Activated CD8-positive, alpha-beta memory T cell treated with anti-CD3 and anti-CD28 coated beads, Interleukin-2, amount 50 U/mL, for 24 hours (primary cell): ENCODE data around the gene TLE4.
"Not testable (repeated sequence)": the region's sequence is repeated elsewhere in the genome, so short reads cannot be mapped to it uniquely, and the experiment has no call there.

Source experiments
- DNase-seq: peaks from one replicate; pipeline ENCODE4 v3.0.0-alpha.2; 2020; ENCODE audit errors: extremely low read depth

Gene TLE4

DNA sequence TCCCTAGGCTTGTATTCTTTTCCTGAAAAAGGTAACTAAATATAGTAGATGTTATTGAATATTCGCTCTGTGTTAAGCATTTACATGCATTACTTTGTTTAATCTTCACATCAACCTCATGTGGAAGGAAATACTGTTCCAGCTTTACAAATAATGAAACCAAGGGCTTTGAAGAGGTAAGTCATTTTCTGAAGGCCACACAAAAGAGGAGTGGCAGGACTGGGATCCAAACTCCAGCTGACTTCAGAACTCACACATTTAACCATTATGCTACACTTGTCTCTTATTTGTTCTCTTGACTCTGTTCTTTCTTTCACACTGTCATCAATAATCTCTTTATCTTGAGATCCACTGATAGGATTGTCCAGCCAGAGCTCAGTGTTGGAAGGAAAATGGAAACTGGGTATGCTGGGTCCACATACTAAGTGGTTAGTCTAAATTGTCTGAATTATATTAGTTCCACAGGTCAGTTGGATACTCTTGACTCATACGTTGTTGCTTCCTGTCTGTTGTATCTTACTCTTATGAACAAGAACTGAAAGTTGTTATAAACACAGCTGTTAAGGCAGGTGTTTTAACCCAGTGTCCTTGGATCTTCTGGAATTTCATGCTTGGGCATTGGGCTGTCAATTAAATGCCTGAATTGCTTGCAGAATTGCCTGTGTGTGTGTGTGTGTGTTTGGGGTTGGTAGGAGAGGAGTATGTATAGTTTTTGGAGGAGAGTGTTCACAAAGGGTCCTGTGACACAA, 65.6 kb downstream of the TLE4 start:
- no peak for DNase-seq

- no peak for DNase-seq
These were observed 67.0 kb downstream of the TLE4 start for GRCh38 chr9:79638806-79639205.

DNA sequence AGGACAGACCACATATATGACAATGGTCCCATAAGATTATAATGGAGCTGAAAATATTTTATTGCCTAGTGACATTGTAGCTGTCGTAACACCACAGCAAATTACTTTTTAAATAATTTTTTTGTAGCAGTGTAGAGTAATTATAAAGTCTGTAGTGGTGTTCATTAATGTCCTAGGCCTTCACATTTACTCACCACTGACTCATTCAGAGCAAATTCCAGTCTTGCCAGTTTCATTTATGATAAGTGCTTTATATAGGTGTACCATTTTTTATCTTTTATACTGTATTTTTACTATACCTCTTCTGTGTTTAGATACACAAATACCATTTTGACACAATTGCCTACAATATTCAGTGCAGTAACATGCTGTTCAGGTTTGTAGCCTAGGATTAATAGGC, 67.6 kb downstream of the TLE4 start:
- no peak for DNase-seq

- not testable (repeated sequence) for DNase-seq
These were observed 68.3 kb downstream of the TLE4 start for GRCh38 chr9:79640067-79640466.

GRCh38 chr9:79641070-79641469, 69.3 kb downstream of the TLE4 start:
- no peak for DNase-seq

- no peak for DNase-seq
These were observed 70.9 kb downstream of the TLE4 start for GRCh38 chr9:79642671-79643070.

DNA sequence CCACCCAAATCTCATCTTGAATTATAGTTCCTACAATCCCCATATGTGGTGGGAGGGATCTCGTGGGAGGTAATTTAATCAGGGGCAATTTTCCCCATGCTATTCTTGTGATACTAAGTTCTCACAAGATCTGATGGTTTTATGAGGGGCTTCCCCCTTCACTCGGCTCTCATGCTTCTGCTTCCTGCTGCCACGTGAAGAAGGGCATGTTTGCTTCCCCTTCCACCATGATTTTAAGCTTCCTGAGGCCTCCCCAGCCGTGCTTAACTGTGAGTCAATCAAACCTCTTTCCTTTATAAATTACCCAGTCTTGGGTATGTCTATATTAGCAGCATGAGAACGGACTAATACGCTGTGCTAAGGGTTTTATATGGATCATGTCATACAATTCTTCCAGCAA, 72.3 kb downstream of the TLE4 start:
- no peak for DNase-seq

- DNase-seq, result no peak
These were observed 72.8 kb downstream of the TLE4 start for GRCh38 chr9:79644601-79645000.

GRCh38 chr9:79645110-79645509, 73.3 kb downstream of the TLE4 start:
- no peak for DNase-seq

DNA sequence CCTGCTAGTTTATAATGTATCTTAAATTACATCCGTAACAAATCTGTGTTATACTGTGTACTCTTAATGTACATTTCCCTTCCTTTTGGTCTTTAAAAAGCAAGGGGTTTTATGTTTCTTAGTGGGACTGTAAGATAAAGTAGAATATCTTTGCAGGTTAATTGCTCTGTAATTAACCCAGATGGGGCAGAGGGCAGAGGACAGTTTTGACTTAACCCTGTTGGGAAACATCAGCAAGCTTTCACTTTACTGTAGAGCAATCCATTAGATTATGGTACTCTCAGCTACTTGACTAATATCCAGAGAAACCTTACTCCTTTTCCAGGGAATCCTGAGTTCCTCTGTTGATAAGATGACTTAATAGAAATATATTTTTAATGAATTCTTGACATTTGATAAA, 74.3 kb downstream of the TLE4 start:
- DNase-seq, result no peak

DNA sequence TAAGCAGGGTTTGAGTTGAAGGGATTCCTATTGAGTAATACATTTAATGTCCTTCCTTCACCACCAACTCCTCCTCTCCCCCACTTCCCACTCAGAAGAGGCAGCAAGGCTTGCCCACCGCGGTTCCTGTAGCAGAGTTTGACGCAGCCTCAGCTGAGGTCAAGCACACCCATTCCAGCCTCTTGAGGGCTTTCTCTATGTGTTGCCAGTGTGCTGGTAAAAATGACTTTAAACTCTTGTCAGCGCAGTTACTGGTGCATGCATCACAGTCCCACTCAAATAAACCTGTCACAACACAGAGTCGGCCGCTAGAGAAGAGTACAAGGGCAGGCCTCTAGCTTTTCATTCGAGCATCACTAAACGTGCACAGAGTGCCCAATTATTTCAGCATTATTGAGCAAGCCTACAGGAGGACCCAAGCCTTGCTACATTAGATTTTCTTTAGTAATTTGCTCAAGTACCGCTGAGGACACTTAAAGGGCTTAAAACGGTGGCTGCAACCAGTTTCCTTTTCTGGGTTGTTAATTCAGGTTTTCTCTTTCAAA, 79.6 kb downstream of the TLE4 start:
- DNase-seq, result no peak

- no peak for DNase-seq
These were observed 80.8 kb downstream of the TLE4 start for GRCh38 chr9:79652598-79652997.

GRCh38 chr9:79654591-79655382, 83.0 kb downstream of the TLE4 start:
- not testable (repeated sequence) for DNase-seq

DNA sequence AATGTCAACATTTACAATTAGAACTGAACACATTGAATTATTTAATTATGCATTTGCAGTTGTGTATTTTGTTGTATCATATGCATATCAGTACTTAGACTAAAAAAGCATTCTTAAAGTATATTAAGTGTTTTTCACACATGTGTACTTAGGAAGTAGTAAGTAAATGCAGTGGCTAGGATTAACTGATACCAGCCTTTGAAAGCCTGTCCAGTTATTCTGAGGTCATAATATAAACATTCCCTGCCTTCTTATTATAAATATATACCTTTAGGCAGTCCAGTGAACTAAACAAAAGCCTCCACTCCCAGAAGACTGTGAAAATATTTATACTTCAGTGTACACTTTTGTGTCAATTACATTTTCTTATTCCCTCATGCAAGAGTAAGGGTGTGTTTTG, 83.8 kb downstream of the TLE4 start:
- DNase-seq, result no peak

DNA sequence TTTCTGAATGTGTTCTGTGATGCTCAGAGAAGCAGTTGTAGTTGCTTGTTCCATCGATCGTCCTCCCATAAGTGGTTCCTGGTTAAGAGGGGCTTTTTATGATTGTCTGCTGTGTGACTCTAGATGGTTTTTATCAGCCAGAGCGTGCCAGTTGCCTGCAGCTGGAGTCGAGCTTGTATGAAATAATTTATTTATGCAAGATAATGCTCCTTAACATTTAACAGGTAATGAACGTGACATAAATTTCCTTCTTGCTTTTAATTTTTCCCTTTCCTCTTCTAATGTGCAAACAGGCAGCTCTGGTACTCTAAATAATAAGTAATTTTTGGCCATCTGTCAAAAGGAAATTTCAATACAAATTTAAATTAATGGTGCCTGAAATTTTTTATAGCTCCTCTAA, 84.4 kb downstream of the TLE4 start:
- no peak for DNase-seq

- no peak for DNase-seq
These were observed 86.1 kb downstream of the TLE4 start for GRCh38 chr9:79657891-79658290.

GRCh38 chr9:79658926-79659325, 87.2 kb downstream of the TLE4 start:
- no peak for DNase-seq

GRCh38 chr9:79660615-79661014, 88.8 kb downstream of the TLE4 start:
- no peak for DNase-seq

DNA sequence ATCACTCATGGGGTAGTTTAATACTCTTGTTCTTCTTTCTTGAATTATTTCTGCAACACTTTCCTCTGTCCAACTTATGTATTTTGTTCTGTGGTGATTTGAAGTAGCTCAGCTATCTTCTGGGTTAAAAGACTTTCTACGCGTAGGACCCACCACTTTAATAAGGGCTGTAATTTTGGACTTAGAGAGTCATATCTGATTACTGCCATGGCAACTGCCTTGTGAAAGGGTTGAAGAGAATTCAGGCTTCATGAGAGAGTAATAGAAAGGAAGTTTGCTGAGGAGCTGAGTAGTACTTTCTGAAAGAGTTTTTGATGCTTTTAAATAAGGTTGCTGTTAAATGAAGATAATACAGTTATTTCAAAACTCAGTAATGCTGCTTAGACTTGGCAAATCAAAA, 89.5 kb downstream of the TLE4 start:
- no peak for DNase-seq

DNA sequence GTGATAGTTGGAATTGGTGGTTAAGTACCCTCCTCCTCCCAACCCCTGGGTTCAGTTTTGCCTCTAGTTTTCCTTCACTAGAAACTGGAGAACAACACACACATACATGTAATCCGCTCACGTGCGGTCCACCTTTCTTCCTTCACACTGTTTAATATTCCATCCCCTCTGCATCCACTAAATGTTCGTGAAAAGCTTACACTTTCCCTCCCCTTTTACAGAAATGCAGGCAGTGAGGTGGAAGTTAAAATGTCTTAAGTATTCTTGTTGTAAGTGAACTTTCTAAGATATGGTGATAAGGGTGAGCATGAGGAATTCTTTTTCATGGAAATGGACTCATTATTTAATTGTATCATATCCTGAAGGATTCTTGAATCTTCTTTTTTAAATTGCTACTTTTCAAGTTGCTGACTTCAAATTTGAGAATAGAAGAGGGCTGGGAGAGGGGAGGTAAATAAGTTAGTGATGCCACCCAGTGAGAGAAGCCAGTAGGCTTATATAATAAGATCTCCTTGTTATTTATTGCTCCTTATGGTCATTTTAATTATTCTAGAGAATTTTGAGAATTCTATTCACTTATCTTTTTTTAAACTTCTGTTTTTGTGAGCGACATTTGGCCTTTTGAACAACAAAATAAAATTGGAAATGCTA, 90.2 kb downstream of the TLE4 start:
- DNase-seq, result no peak

DNA sequence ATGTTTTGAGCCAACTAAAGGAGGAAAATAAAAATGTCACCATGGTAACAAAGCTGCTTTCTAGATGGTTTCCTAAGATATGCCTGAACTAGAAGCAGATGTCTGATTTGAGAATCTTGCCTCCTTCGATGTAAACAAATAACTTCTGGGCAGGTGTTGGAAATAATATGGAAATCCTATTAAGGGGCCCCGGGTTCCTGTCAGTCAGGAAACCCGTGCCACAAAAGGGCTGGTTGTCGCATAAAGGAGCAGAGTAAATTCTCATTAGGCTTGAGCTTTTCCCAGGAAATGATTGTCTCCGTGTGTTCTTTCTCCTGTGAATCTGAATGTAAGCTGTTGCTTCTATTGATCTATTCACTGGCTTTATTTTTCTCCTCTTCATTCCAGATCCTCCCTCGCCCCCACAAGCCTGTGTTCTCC, 90.8 kb downstream of the TLE4 start:
- no peak for DNase-seq

DNA sequence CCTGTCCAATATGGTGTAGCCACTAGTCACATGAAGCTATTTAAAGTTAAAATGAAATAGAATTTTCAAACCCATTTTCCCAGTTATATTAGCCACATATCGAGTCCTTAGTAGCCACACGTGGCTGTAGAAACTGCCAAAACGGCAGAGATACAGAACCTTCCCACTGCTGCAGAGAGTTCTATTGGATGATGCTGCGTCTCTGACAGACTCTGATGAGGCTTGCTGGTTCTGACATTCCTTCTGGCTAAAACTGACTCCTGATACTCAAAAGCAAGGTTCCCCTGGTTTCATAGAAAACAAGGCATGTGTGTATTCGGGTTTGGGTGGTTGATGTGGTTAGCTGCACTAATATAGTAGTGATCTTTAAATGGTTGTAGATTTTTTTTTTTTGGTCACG, 91.5 kb downstream of the TLE4 start:
- DNase-seq, result no peak

- DNase-seq, result no peak
These were observed 92.1 kb downstream of the TLE4 start for GRCh38 chr9:79663878-79664277.
